Peyer's patch (tissue), 4 donors: ENCODE results near the gene PYGB.

Experiments
- POLR2A ChIP-seq, 2 donors: fragments of 450-650 bp; IDR thresholded peaks; one replicate each; pipeline ENCODE4 v1.5.1; 2017; ENCODE audit warnings: antibody characterized with exemption in 2 of 2, mild to moderate bottlenecking in 2 of 2, moderate library complexity in 2 of 2
- TF ChIP-seq, protein P1 (sequence below), 6 experiments: fragments of 450-650 bp in 4 of 6; fragments of 200-600 bp in 2 of 6; sonication (generic) in 1 of 6; IDR thresholded peaks; one replicate each; pipeline ENCODE4 v1.5.1; 2017 to 2019; ENCODE audit warnings: antibody characterized with exemption in 6 of 6, mild to moderate bottlenecking in 3 of 6, moderate library complexity in 1 of 6

GRCh38 chr20:25224941-25225340, 22.9 kb upstream of the PYGB start:
- TF ChIP-seq POLR2A (IDR thresholded peaks at IDR 0.05) = no peak
- TF ChIP-seq, protein P1, sequence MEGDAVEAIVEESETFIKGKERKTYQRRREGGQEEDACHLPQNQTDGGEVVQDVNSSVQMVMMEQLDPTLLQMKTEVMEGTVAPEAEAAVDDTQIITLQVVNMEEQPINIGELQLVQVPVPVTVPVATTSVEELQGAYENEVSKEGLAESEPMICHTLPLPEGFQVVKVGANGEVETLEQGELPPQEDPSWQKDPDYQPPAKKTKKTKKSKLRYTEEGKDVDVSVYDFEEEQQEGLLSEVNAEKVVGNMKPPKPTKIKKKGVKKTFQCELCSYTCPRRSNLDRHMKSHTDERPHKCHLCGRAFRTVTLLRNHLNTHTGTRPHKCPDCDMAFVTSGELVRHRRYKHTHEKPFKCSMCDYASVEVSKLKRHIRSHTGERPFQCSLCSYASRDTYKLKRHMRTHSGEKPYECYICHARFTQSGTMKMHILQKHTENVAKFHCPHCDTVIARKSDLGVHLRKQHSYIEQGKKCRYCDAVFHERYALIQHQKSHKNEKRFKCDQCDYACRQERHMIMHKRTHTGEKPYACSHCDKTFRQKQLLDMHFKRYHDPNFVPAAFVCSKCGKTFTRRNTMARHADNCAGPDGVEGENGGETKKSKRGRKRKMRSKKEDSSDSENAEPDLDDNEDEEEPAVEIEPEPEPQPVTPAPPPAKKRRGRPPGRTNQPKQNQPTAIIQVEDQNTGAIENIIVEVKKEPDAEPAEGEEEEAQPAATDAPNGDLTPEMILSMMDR (IDR thresholded peaks at IDR 0.05) = no peak
